Lower lobe of right lung (tissue), 2 donors: ENCODE results near the gene RBMS1. TPM values are rescaled to one million over a fixed set of nuclear protein-coding genes. Genes with fewer than 3 reads are reported as not detected.

Experiments used
- ATAC-seq, 2 donors: fragments of 200-7000 bp; cut with Tn5 transposase; one replicate each; pipeline ENCODE4 v1.9.1; 2020 to 2022; ENCODE audit warnings: mild to moderate bottlenecking in 2 of 2, moderate library complexity in 2 of 2
- DNase-seq: peaks from one replicate; pipeline ENCODE4 v3.0.0-alpha.2; 2020
- H3K27ac ChIP-seq: fragments of 200-600 bp; one replicate; pipeline ENCODE4 v1.8.0; 2022
- H3K27me3 ChIP-seq: fragments of 200-600 bp; one replicate; pipeline ENCODE4 v1.8.0; 2022; ENCODE audit warnings: low read depth
- H3K36me3 ChIP-seq: fragments of 200-600 bp; one replicate; pipeline ENCODE4 v1.8.0; 2022; ENCODE audit warnings: mild to moderate bottlenecking
- H3K4me1 ChIP-seq: fragments of 200-600 bp; one replicate; pipeline ENCODE4 v1.8.0; 2022
- H3K4me3 ChIP-seq: fragments of 200-600 bp; one replicate; pipeline ENCODE4 v1.8.0; 2022; ENCODE audit warnings: mild to moderate bottlenecking
- H3K9me3 ChIP-seq: fragments of 200-600 bp; one replicate; pipeline ENCODE4 v1.8.0; 2022
- intact Hi-C: fragments of 100-400 bp; cut with DNase I; formaldehyde crosslinking; loops from one replicate; pipeline ENCODE4 v1.11.0; 2022
- total RNA-seq: library from RNA; stranded (reverse); fragmentation: NEBNext Ultra II Directional; extraction: Animal tissue kit (Norgen Biotek cat#: 25700); gene quantifications from one replicate; pipeline ENCODE4 v1.2.1, GENCODE V29; 2021
- TF ChIP-seq, protein P1 (sequence below): fragments of 200-600 bp; IDR thresholded peaks from one replicate; pipeline ENCODE4 v1.8.0; 2022; ENCODE audit warnings: antibody characterized with exemption, mild to moderate bottlenecking
- donor health status: DM: no; HTN: yes; CAD: no; lungs with severe emphysema.

RBMS1 gene
- total RNA-seq, 1 donor from 2014 or later: 95.3 TPM

DNA sequence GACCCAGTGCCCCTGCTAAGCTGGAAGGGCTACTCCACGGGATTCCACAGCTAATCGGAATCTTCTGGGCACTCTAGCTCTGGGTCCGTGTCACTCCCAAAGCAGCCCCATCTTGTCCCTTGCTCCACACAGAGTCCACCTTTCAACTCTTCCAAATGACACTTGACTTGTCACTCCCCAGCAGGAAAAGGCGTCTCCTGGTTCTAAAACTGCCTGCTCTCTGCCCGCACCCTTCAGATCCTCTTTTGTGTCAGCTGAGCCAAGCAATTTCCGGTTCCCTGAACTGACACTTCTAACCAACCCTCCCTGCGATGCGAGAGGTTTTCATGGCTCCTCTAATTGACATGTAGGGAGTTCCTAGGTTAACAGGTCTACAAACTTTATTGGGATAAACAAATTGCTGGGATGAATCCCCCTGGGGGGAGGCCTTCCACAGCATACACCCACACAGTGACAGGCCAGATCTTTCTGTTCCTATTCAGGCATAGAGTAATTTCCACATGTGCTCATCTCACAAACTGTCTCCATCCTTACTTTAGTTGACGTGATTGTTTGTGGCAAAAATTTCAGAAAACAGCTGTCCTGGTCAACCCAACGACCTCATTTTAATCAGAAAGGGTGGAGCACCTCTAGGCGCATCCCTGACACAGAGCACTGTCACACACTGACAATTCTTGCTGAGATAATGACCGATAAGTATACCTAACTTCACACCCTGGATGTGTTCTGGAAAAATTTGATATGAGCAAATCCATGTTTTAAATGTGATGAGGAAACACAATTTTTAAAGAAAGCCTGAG lies 104.9 kb downstream of the RBMS1 start:
- DNase-seq (peak; percentile 55), ATAC-seq (peak; percentile 67 to 80)
- H3K27me3 ChIP-seq: no peaks in the 10 kb centered on the region
- H3K4me3 ChIP-seq: peak overlapping the region; percentile 1
- no peaks in the 10 kb centered on the region for H3K9me3 ChIP-seq
- H3K27ac ChIP-seq: peak overlapping the region; percentile 76
- no peaks in the 10 kb centered on the region for H3K36me3 ChIP-seq
- TF ChIP-seq, protein P1, sequence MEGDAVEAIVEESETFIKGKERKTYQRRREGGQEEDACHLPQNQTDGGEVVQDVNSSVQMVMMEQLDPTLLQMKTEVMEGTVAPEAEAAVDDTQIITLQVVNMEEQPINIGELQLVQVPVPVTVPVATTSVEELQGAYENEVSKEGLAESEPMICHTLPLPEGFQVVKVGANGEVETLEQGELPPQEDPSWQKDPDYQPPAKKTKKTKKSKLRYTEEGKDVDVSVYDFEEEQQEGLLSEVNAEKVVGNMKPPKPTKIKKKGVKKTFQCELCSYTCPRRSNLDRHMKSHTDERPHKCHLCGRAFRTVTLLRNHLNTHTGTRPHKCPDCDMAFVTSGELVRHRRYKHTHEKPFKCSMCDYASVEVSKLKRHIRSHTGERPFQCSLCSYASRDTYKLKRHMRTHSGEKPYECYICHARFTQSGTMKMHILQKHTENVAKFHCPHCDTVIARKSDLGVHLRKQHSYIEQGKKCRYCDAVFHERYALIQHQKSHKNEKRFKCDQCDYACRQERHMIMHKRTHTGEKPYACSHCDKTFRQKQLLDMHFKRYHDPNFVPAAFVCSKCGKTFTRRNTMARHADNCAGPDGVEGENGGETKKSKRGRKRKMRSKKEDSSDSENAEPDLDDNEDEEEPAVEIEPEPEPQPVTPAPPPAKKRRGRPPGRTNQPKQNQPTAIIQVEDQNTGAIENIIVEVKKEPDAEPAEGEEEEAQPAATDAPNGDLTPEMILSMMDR: no peak
- H3K4me1 ChIP-seq: peaks cover 94% of the 10 kb centered on the region
- intact Hi-C loops: no loop called here

DNA sequence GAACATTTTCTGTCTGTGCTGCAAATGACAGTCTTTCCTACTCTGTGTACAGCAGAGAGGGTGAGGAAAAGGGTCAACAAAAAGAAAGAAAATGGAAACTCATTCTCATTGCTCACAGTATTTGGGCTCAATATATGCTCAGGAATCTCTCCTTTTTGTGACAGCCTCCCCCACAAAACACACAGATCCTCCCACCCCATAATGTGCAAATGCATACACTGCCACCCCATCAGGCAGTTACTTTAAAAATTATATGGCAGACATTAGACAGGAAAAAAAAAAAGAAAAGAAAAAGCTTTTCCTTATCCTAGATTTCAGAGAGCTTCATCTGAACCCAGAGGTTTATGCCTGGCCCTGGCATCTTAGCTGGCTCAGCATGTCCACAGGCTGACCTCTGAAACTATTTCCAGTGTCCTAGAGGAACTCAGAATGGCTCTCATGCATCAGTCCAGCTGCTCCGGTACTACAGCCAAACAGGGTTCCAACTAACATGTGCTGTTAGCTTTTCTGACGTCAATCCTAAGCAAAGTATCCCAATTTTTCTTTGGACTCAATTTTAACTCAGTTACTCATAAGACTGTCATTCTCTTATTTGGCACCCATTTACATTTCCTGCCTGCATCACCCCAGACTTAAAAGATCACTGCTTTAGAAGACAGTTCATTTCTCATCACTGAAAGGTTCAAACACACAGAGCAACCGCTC lies 105.9 kb downstream of the RBMS1 start:
- Histone ChIP-seq H3K27me3 (no peaks in the 10 kb centered on the region), H3K36me3 (no peaks in the 10 kb centered on the region), H3K4me1 (peaks cover 93% of the 10 kb centered on the region), H3K27ac (peak overlapping the region; percentile 76), H3K9me3 (no peaks in the 10 kb centered on the region), H3K4me3 (peak overlapping the region; percentile 1)
- DNase-seq (no peak), ATAC-seq (peak; percentile 88)
- intact Hi-C loops: no loop called here
- TF ChIP-seq, protein P1: no peak

DNA sequence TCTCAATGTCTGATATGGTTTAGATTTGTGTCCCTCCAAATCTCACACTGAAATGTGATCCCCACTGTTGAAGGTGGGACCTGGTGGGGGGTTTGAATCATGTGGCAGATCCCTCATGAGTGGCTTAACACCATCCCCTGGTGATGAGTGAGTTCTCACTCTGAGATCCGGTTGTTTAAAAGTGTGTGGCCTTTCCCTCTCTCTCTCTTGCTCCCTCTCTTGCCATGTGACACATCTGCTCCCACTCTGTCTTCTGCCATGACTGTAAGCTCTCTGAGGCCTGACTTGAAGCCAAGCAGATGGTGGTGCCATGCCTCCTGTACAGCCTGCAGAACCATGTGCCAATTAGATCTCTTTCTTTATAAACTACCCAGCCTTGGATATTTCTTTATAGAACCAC lies 108.8 kb downstream of the RBMS1 start:
- ATAC-seq (no peak), DNase-seq (no peak)
- peaks cover 98% of the 10 kb centered on the region for H3K4me1 ChIP-seq
- no peak overlapping the region for H3K27ac ChIP-seq
- no peak overlapping the region for H3K4me3 ChIP-seq
- H3K27me3 ChIP-seq: no peaks in the 10 kb centered on the region
- intact Hi-C loops: no loop called here
- no peaks in the 10 kb centered on the region for H3K9me3 ChIP-seq
- TF ChIP-seq, protein P1: no peak
- no peaks in the 10 kb centered on the region for H3K36me3 ChIP-seq

DNA sequence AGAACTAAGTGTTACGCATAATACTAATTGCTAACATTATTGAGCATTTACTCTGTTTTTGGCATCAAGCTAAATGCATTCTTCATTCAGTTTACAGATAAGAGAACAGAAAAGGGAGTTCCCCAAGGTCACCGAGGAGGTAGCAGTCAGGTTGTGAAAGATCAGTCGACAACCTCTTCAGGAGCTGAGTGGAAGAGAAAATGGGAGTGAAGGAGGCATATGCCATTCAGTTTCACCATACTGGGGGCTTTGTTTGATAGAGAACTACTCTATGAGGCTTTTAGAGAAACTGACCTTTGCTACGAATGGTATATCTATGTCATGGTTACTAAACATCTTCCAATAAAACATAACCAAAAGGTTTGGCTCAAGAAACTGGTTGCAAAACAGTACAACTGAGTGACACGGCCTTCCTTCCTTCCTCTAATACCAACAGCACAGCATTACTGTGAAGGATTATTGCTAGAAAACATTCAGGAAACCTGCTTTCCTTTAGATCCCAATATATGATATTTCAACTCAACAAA lies 112.1 kb downstream of the RBMS1 start:
- Histone ChIP-seq H3K4me1 (peaks cover 98% of the 10 kb centered on the region), H3K27ac (peak overlapping the region; percentile 73), H3K4me3 (no peak overlapping the region), H3K9me3 (no peaks in the 10 kb centered on the region), H3K36me3 (no peaks in the 10 kb centered on the region), H3K27me3 (no peaks in the 10 kb centered on the region)
- no peak for DNase-seq
- TF ChIP-seq, protein P1: no peak
- peak; percentile 75 to 81 for ATAC-seq
- intact Hi-C loops: no loop called here

DNA sequence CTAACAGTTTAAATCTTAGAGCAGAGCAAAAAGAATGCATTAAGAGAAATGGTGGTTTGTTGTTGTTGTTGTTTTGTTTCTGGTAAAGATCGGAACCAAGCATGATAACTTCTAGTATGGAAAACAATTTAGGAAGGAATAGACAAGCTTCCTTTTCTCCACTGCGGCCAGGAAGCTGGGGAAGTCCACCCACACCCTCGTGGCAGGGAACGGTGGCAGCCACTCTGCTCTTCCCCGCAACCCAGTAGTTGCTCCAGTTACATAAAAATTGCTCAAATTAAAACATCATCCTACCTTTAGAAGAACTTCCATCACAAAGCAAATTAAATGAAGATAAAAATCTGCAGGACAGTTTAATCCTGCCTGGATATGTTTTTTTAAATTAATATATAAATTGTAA lies 113.0 kb downstream of the RBMS1 start:
- Histone ChIP-seq H3K27me3 (no peaks in the 10 kb centered on the region), H3K4me1 (peaks cover 97% of the 10 kb centered on the region), H3K36me3 (no peaks in the 10 kb centered on the region), H3K27ac (peak overlapping the region; percentile 73), H3K9me3 (no peaks in the 10 kb centered on the region), H3K4me3 (no peak overlapping the region)
- ATAC-seq: peak in 1 of 2 donors; percentile 49
- no peak for DNase-seq
- TF ChIP-seq, protein P1: no peak
- intact Hi-C loops: no loop called here
